NCI-H69 (cell line): ENCODE results near the gene POLK.
A peak's percentile ranks its signal among the peaks of the same experiment; 100 is the strongest.
"Not testable (repeated sequence)": the region's sequence is repeated elsewhere in the genome, so short reads cannot be mapped to it uniquely, and the experiment has no call there.

Experiments
- DNase-seq: peaks from one replicate; lab custom pipeline; 2025; lab: John Stamatoyannopoulos, UW

The POLK gene

GRCh38 chr5:75551471-75551870 is 39.8 kb downstream of the POLK start:
- no peak for DNase-seq

- no peak for DNase-seq
Measured at GRCh38 chr5:75552764-75553163, 41.1 kb downstream of the POLK start.

- no peak for DNase-seq
Measured at GRCh38 chr5:75553358-75553757, 41.7 kb downstream of the POLK start.

DNA sequence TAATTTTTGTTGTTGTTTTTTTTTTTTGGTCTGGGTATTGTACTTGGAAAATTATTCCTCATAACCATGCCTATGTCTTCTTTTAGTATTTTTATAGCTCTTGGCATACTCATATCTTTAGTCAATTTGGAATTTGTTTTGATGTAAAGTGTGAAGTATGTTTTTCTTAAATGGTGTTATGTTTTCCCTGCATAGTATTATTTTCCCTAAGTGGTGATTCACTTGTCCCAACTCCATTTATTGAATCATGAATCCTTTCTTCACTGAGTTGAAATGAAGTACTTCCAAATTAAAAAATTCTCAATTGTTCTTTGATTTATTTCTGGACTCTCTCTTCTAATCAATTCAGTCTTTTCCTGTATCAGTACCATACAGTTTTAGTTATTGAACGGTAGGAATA is 46.5 kb downstream of the POLK start:
- DNase-seq = no peak

- no peak for DNase-seq
Measured at GRCh38 chr5:75558981-75559632, 47.4 kb downstream of the POLK start.

DNA sequence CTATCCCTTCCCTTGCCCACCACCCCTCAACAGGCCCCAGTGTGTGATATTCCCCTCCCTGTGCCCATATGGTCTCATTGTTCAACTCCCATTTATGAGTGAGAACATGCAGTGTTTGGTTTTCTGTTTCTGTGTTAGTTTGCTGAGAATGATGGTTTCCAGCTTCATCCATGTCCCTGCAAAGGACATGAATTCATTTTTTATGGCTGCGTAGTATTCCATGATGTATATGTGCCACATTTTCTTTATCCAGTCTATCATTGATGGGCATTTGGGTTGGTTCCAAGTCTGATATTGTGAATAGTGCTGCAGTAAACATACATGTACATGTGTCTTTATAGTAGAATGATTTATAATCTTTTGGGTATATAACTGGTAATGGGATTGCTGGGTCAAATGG is 49.0 kb downstream of the POLK start:
- not testable (repeated sequence) for DNase-seq

- DNase-seq = not testable (repeated sequence)
Measured at GRCh38 chr5:75565991-75566709, 54.5 kb downstream of the POLK start.

DNA sequence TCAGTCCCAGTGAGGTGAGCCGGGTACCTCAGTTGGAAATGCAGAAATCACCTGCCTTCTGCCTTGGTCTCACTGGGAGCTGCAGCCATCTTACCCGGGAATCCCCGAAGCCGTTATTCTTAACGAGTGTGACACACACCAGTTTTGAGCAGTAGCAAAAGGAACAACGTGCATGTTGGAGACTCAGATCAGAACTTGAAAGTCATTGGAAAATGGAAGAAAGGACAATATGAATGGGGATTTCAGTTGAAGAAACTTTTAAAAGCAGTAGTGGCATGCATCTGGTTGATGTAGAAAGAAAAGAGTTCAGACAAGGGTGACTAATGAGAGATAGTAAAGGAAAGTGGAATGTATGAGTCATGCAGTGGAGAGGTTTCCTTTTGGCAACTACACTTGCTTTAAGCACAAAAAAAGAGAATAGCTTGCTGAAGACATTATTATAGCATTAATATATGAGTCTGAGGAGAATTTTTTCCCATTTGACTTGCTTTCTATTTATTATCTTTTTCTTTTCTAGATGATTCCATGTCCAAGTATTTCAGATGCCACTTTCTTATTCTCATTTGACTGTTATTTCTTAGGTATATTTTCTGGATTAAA is 55.1 kb downstream of the POLK start:
- DNase-seq = peak; percentile 6

- DNase-seq = no peak
Measured at GRCh38 chr5:75567710-75568109, 56.0 kb downstream of the POLK start.

DNA sequence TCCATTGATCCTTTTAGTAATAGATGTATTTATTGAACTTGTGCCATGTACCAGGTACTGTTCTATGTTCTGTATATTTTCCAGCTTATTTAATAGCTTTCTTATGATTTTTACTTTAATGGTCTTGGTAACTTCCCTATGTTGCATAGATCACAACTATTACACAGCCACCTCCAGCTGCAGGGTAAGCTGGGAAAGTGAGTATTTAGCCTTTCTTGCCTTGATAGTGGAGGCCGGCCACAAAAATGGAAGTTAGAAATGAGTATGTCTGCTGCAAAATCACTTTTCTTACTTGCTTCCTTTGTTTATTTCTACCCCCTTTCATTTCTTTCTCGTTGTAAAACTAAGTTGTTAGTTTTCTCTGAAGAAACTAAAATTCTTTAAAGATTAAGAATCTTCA is 56.5 kb downstream of the POLK start:
- no peak for DNase-seq

DNA sequence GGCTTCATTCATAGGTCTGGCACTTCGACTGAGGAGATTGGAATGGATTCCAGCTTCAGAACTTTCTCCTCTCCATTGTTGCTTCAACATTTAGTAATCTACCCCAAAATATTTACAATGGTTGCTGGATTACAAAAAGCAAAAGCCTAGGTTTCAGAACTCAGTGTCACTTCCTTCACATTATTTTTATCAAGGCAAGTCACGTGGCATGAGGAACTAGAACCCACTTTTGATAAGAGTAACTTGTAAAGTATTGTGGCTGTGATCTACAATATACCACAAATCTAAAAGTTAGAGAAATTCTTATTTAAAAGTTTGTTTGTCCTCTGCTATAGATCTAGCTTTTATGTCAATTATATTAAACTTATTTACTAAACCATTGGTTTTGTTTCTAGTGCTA is 59.9 kb downstream of the POLK start:
- no peak for DNase-seq

DNA sequence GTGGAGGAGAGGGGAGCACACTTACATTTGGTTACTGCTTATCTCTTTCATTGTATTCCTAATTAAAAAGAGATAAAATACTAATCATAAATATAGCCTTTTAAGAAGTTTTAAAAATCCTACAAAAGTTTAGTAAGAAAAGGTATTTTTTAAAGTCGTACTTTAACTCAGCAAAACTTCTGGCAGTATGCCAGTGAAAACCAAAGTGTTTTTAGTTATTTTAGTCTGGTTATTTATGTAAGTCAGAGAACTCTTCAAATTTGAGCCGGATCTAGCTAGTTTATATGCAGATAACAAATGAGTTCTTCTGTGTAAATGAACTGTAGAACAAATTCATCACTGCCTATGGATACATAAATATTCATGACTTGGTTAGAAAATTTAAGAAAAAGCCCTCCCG is 63.1 kb downstream of the POLK start:
- no peak for DNase-seq

DNA sequence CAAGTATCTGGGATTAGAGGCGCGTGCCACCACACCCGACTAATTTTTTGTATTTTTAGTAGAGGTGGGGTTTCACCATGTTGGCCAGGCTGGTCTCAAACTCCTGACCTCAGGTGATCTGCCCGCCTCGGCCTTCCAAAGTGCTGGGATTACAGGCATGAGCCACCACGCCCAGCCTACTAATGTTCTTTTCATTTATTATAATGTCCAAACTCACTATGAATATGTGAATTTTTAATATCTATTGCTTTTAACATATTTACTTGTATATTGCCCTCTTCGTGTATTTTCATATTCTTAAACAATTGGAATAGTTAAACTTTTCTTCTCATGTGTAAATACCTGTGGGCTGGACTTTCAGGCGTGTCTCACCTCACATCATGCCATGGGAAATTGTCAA is 66.6 kb downstream of the POLK start:
- DNase-seq = not testable (repeated sequence)

DNA sequence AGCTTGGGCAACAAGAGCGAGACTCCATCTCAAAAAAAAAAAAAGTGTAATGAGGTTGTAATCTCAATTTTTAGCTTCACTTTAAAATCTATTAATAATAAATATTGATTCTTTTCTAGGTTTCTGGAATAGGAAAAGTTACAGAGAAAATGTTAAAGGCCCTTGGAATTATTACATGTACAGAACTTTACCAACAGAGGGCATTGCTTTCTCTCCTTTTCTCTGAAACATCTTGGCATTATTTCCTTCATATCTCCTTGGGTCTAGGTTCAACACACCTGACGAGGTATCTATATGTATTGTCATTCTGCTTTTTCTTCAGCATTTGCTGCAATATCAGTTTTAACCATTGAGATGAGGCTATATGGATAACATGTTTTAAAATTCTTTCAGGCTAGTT is 73.0 kb downstream of the POLK start:
- DNase-seq = peak; percentile 22

DNA sequence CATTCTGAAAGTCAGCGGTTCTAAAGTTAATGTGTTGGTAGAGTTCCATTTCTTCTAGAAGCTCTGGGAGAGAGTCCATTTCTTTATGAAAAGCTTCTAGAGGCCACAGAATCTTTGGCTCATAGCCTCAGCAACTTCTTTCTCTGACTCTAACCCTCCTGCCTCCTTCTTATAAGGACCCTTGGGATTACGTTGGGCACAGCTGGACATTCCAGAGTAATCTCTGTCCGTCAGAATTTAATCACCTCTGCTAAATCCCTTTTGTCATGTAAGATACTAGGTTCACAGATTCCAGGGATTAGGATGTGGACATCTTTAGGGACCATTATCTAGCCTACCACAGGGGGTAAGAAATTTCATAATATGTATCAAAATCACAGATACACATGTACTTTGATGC is 77.0 kb downstream of the POLK start:
- no peak for DNase-seq

- no peak for DNase-seq
Measured at GRCh38 chr5:75600535-75600934, 88.8 kb downstream of the POLK start.

GRCh38 chr5:75601567-75601966 is 89.9 kb downstream of the POLK start:
- DNase-seq = no peak

DNA sequence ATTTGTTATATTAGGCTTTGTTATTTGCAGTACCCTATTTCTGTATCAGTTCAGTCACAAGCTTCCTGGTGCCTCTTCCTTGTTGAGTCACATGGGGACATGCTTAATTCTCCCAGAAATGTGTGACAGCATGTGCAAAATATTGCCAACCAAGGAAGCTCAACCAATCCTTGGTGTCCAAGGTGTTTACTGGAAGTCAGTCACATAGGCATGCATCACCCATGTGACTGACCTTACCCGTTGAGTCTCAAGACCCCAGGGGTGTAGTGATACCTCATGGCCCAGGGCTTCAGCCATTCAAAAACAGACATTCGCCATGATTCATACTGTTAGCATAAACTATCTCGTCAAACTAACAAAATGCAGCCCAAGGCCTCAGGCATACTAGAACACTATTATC is 90.3 kb downstream of the POLK start:
- DNase-seq = no peak

GRCh38 chr5:75603371-75603770 is 91.7 kb downstream of the POLK start:
- DNase-seq = no peak

GRCh38 chr5:75603821-75604220 is 92.1 kb downstream of the POLK start:
- no peak for DNase-seq

- DNase-seq = not testable (repeated sequence)
Measured at GRCh38 chr5:75607341-75607740, 95.7 kb downstream of the POLK start.

- no peak for DNase-seq
Measured at GRCh38 chr5:75608870-75609269, 97.2 kb downstream of the POLK start.

GRCh38 chr5:75610201-75610600 is 98.5 kb downstream of the POLK start:
- peak; percentile 10 for DNase-seq
